GM18519 (cell line): ENCODE measurements around the gene RXRA.

ENCODE experiments used
- ATAC-seq: cut with Tn5 transposase; IDR thresholded peaks from one replicate; pipeline ENCODE4 v1.9.1; 2021; ENCODE audit warnings: mild to moderate bottlenecking, moderate library complexity; ENCODE audit not compliant: unreplicated experiment, low FRiP score

Gene RXRA

GRCh38 chr9:134477927-134478326 lies 151.7 kb downstream of the RXRA start:
- no peak for ATAC-seq

GRCh38 chr9:134481762-134482161 lies 155.5 kb downstream of the RXRA start:
- ATAC-seq = no peak

GRCh38 chr9:134482226-134482625 lies 156.0 kb downstream of the RXRA start:
- ATAC-seq = no peak

- no peak for ATAC-seq
Measured at GRCh38 chr9:134483361-134484184, 157.3 kb downstream of the RXRA start.

GRCh38 chr9:134484479-134484878 lies 158.2 kb downstream of the RXRA start:
- no peak for ATAC-seq

- ATAC-seq = no peak
Measured at GRCh38 chr9:134485653-134486052, 159.4 kb downstream of the RXRA start.

GRCh38 chr9:134486143-134486591 lies 159.9 kb downstream of the RXRA start:
- no peak for ATAC-seq

- no peak for ATAC-seq
Measured at GRCh38 chr9:134486596-134486995, 160.3 kb downstream of the RXRA start.
